IMR-90 (cell line): ENCODE results near the gene WASF1. TPM values are rescaled to one million over a fixed set of nuclear protein-coding genes. Genes with fewer than 3 reads are reported as not detected.

Source experiments
- ATAC-seq: fragments of 200-7000 bp; cut with Tn5 transposase; 2 replicates; pipeline ENCODE4 v1.9.1; 2020; ENCODE audit warnings: low read depth, mild to moderate bottlenecking, moderate library complexity
- BruUV-seq: library from RNA; stranded (reverse); fragments of 400-500 nt; replicated peaks from 2 replicates; lab custom pipeline; 2021; lab: Mats Ljungman, UMichigan
- CTCF ChIA-PET: fragments of 300-600 bp; formaldehyde crosslinking; extraction: SDS; loops from one replicate; lab custom pipeline; 2021; ENCODE audit warnings: antibody characterized with exemption; lab: Yijun Ruan, JAX
- POLR2A ChIA-PET: fragments of 300-600 bp; sonication (Branson Sonifier 250); formaldehyde crosslinking; loops from one replicate; lab custom pipeline; 2022; ENCODE audit warnings: antibody characterized with exemption; ENCODE audit not compliant: unreplicated experiment; lab: Charles Lee
- DNase-seq: peaks from one replicate; pipeline ENCODE4 v3.0.0; 2013
- H2AFZ ChIP-seq: replicated peaks from 2 replicates; pipeline ENCODE3; 2013; ENCODE audit warnings: low read length, mild to moderate bottlenecking; ENCODE audit not compliant: poor library complexity
- H2AK5ac ChIP-seq: 2 replicates; pipeline ENCODE4 v1.6.1; 2013; ENCODE audit warnings: low read depth, low read length, inconsistent platforms
- H2AK9ac ChIP-seq: replicated peaks from 2 replicates; pipeline ENCODE3; 2013; ENCODE audit warnings: mild to moderate bottlenecking, low read depth, low read length, moderate library complexity; ENCODE audit not compliant: poor library complexity
- H2BK120ac ChIP-seq: 2 replicates; pipeline ENCODE4 v1.6.1; 2013; ENCODE audit warnings: low read depth, low read length, inconsistent platforms
- H2BK15ac ChIP-seq: 3 replicates; pipeline ENCODE4 v1.6.1; 2013; ENCODE audit warnings: low read depth, low read length, inconsistent platforms
- H2BK20ac ChIP-seq: 2 replicates; pipeline ENCODE4 v1.6.1; 2013; ENCODE audit warnings: low read depth, mild to moderate bottlenecking, inconsistent platforms, low read length, moderate library complexity
- H2BK5ac ChIP-seq: 2 replicates; pipeline ENCODE4 v1.6.1; 2013; ENCODE audit warnings: mild to moderate bottlenecking, low read depth, low read length, inconsistent platforms; ENCODE audit not compliant: poor library complexity, severe bottlenecking
- H3K14ac ChIP-seq: replicated peaks from 2 replicates; pipeline ENCODE4 v1.6.1; 2013; ENCODE audit warnings: low read depth, low read length, inconsistent platforms
- H3K18ac ChIP-seq: 2 replicates; pipeline ENCODE4 v1.6.1; 2013; ENCODE audit warnings: low read depth, low read length, control low read depth
- H3K23ac ChIP-seq: 2 replicates; pipeline ENCODE4 v1.6.1; 2013; ENCODE audit warnings: low read depth, low read length, inconsistent platforms
- H3K27ac ChIP-seq: 2 replicates; pipeline ENCODE4 v1.5.1; 2013; ENCODE audit warnings: mild to moderate bottlenecking, control low read depth, low read length; ENCODE audit not compliant: insufficient read depth
- H3K27me3 ChIP-seq: 2 replicates; pipeline ENCODE4 v1.6.1; 2013; ENCODE audit warnings: low read length; ENCODE audit not compliant: control insufficient read depth, insufficient read depth
- H3K36me3 ChIP-seq: 2 replicates; pipeline ENCODE4 v1.6.1; 2013; ENCODE audit warnings: low read length, mixed read lengths; ENCODE audit not compliant: control insufficient read depth, insufficient read depth
- H3K4ac ChIP-seq: 2 replicates; pipeline ENCODE4 v1.6.1; 2013; ENCODE audit warnings: low read depth, low read length, inconsistent platforms
- H3K4me1 ChIP-seq: 2 replicates; pipeline ENCODE4 v1.6.1; 2013; ENCODE audit warnings: low read length, mixed read lengths; ENCODE audit not compliant: control insufficient read depth, insufficient read depth
- H3K4me2 ChIP-seq: 2 replicates; pipeline ENCODE4 v1.6.1; 2013; ENCODE audit warnings: low read depth, mild to moderate bottlenecking, control low read depth, low read length, moderate library complexity
- H3K4me3 ChIP-seq: 2 replicates; pipeline ENCODE4 v1.5.1; 2013; ENCODE audit warnings: low read depth, mild to moderate bottlenecking, control low read depth, low read length, moderate library complexity; ENCODE audit not compliant: insufficient read depth
- H3K56ac ChIP-seq: 2 replicates; pipeline ENCODE4 v1.6.1; 2013; ENCODE audit warnings: low read length, inconsistent platforms; ENCODE audit not compliant: insufficient read depth; ENCODE audit errors: extremely low read depth
- H3K79me1 ChIP-seq, 2 experiments: 2 replicates each; pipeline ENCODE4 v1.6.1; 2013; ENCODE audit warnings: low read length in 2 of 2, inconsistent platforms in 1 of 2, low read depth in 1 of 2
- H3K9ac ChIP-seq: 2 replicates; pipeline ENCODE4 v1.6.1; 2013; ENCODE audit warnings: low read depth, low read length, control low read depth
- H3K9me1 ChIP-seq: 2 replicates; pipeline ENCODE4 v1.6.1; 2013; ENCODE audit warnings: low read length, inconsistent platforms; ENCODE audit not compliant: insufficient read depth
- H3K9me3 ChIP-seq: 2 replicates; pipeline ENCODE4 v1.6.1; 2013; ENCODE audit warnings: low read length; ENCODE audit not compliant: control insufficient read depth, insufficient read depth
- H4K20me1 ChIP-seq: 2 replicates; pipeline ENCODE4 v1.6.1; 2013; ENCODE audit warnings: low read length, inconsistent platforms; ENCODE audit not compliant: insufficient read depth
- H4K5ac ChIP-seq: 2 replicates; pipeline ENCODE4 v1.6.1; 2013; ENCODE audit warnings: mild to moderate bottlenecking, low read depth, low read length, control low read depth
- H4K8ac ChIP-seq, 2 experiments: 2 replicates each; pipeline ENCODE4 v1.6.1; 2013; ENCODE audit warnings: low read depth in 2 of 2, low read length in 2 of 2, control low read depth in 1 of 2, inconsistent platforms in 1 of 2
- H4K91ac ChIP-seq: 2 replicates; pipeline ENCODE4 v1.6.1; 2013; ENCODE audit warnings: low read depth, low read length, inconsistent platforms; ENCODE audit not compliant: insufficient read depth
- CHD1 ChIP-seq: IDR thresholded peaks from 2 replicates; pipeline ENCODE4 v1.6.1; 2012; ENCODE audit warnings: low read depth, low read length, improper control_type of control experiment
- CTCF ChIP-seq: conservative IDR thresholded peaks from 2 replicates; pipeline ENCODE4 v1.5.1; 2012; ENCODE audit warnings: mild to moderate bottlenecking, low read depth, low read length, improper control_type of control experiment
- MXI1 ChIP-seq: IDR thresholded peaks from 2 replicates; pipeline ENCODE4 v1.6.1; 2012; ENCODE audit warnings: low read depth, mild to moderate bottlenecking, low read length, moderate library complexity, borderline replicate concordance
- RCOR1 ChIP-seq: IDR thresholded peaks from 2 replicates; pipeline ENCODE4 v1.6.1; 2012; ENCODE audit warnings: mild to moderate bottlenecking, low read length, improper control_type of control experiment; ENCODE audit not compliant: insufficient replicate concordance
- WGBS, 2 experiments: methylation state at CpG; one replicate each; pipeline versions ENCODE4 v1.1.5 to v1.1.7; 2013; ENCODE audit warnings: missing lambda C conversion rate in 2 of 2; ENCODE audit not compliant: insufficient read length in 1 of 2; ENCODE audit errors: extremely low coverage in 2 of 2; 5-methylcytosine and 5-hydroxymethylcytosine counted together
- dilution Hi-C: fragments of 300-500 bp; cut with HindIII; formaldehyde crosslinking; loops from one replicate; pipeline ENCODE4 v1.14.3; 2018; ENCODE audit warnings: low sequenced_read_pairs; ENCODE audit not compliant: unreplicated experiment
- in situ Hi-C: fragments of 300-500 bp; cut with MboI; formaldehyde crosslinking; loops from 3 replicates; pipeline ENCODE4 v1.14.3; 2019; ENCODE audit warnings: low sequenced_read_pairs, inconsistent platforms, mixed read lengths
- intact Hi-C: fragments of 100-400 bp; cut with micrococcal nuclease; formaldehyde crosslinking; loops from 2 replicates; pipeline ENCODE4 v1.10.0; 2022
- polyA plus RNA-seq, 3 experiments: library from polyadenylated mRNA; depleted of rRNA; stranded (reverse); fragments of >200 nt; gene quantifications; 2 replicates each; pipeline ENCODE4 v1.2.3, GENCODE V29; 2012; ENCODE audit warnings: low replicate concordance in 1 of 3
- total RNA-seq: library from RNA; depleted of rRNA; stranded (reverse); fragments of >200 nt; gene quantifications from 2 replicates; pipeline ENCODE4 v1.2.3, GENCODE V29; 2012

The WASF1 gene
- total and polyA plus RNA-seq, 2 of the 4 experiments (the other 2 are of a cell fraction): 3.0 to 17.3 TPM

- Histone ChIP-seq H3K79me1 (no peaks in the 10 kb centered on the region), H3K36me3 (no peaks in the 10 kb centered on the region), H2BK120ac (no peak overlapping the region), H3K23ac (no peak overlapping the region), H3K27me3 (peaks cover 29% of the 10 kb centered on the region), H4K5ac (no peak overlapping the region), H2AFZ (no peak overlapping the region), H3K56ac (no peak overlapping the region), H3K9me1 (no peaks in the 10 kb centered on the region), H3K9me3 (no peaks in the 10 kb centered on the region), H3K4ac (no peak overlapping the region), H3K14ac (no peak overlapping the region), H2AK5ac (no peak overlapping the region), H3K9ac (no peak overlapping the region), H2AK9ac (no peak overlapping the region), H2BK15ac (no peak overlapping the region), H4K20me1 (no peaks in the 10 kb centered on the region), H3K18ac (no peak overlapping the region), H4K8ac (no peak overlapping the region), H3K4me2 (no peak overlapping the region), H3K4me3 (no peak overlapping the region), H3K4me1 (no peaks in the 10 kb centered on the region), H2BK20ac (no peak overlapping the region), H4K91ac (no peak overlapping the region), H3K27ac (no peak overlapping the region), H2BK5ac (no peak overlapping the region)
- 74% methylated on average over 4 of the region's 15 CpGs; no CpG with 5 or more reads in 1 of the 2 experiments for WGBS, 2 experiments
- in situ Hi-C loops: loop anchor here (5.0 kb wide), 1 partner anchor 337 kb away; no protein-coding TSS in a partner anchor
- no peak for DNase-seq
- no TSS peak for BruUV-seq
- intact Hi-C loops: loop anchor here (5.0 kb wide), 1 partner anchor 122 kb away; the partner anchor contains the start of gene WASF1
- POLR2A ChIA-PET: no interaction called here
- CTCF ChIA-PET: no interaction called here
- dilution Hi-C loops: no loop called here
- no peak for TF ChIP-seq MXI1
- TF ChIP-seq CTCF: no peak
- no peak for TF ChIP-seq RCOR1
- TF ChIP-seq CHD1: no peak
- no peak for ATAC-seq
These were observed 124.6 kb downstream of the WASF1 start for GRCh38 chr6:110054664-110055386.
